Smooth muscle cell of the umbilical artery (primary cell): ENCODE data around the gene IL33. TPM values are rescaled to one million over a fixed set of nuclear protein-coding genes. Genes with fewer than 3 reads are reported as not detected.

Experiments used
- total RNA-seq: library from RNA; depleted of rRNA; stranded (reverse); fragments of >200 nt; gene quantifications from 2 replicates; pipeline ENCODE4 v1.2.3, GENCODE V29; 2014

Gene IL33
- total RNA-seq: 470 and 472 TPM in 2 replicates

GRCh38 chr9:6215562-6215961, at the start of gene IL33:
Gene IL33 (plus strand): TSS chr9:6215807. CDS start chr9:6241695, 25,888 bp downstream.

Other genes starting within 250 kb of the IL33 start
- 43.7 and 52.5 TPM in 2 replicates for gene RANBP6, start 200.2 kb upstream of the IL33 start, total RNA-seq
- gene TPD52L3, start 112.6 kb downstream of the IL33 start, total RNA-seq: not detected in 2 replicates
- 52.6 and 77.5 TPM in 2 replicates for gene UHRF2, start 197.4 kb downstream of the IL33 start, total RNA-seq